RWPE1 (cell line): ENCODE measurements around the gene AZIN2.
A peak's percentile ranks its signal among the peaks of the same experiment; 100 is the strongest.
"Not testable (repeated sequence)": the region's sequence is repeated elsewhere in the genome, so short reads cannot be mapped to it uniquely, and the experiment has no call there.

ENCODE experiments used
- CTCF ChIA-PET: fragments of 350-600 bp; sonication (Branson Sonifier 250); formaldehyde crosslinking; extraction: SDS; loops from one replicate; lab custom pipeline; 2021; lab: Yijun Ruan, JAX
- POLR2A ChIA-PET: fragments of 400-600 bp; formaldehyde crosslinking; extraction: SDS; loops from one replicate; lab custom pipeline; 2020; ENCODE audit warnings: antibody characterized with exemption; ENCODE audit not compliant: low non-redundant PET; lab: Yijun Ruan, JAX
- DNase-seq: peaks from one replicate; pipeline ENCODE4 v3.0.0; 2012; ENCODE audit warnings: low spot score
- H3K27ac ChIP-seq: fragments of 450-650 bp; 2 replicates; pipeline ENCODE4 v1.5.1; 2017
- TF ChIP-seq, protein P1 (sequence below): fragments of 450-650 bp; conservative IDR thresholded peaks from 2 replicates; pipeline ENCODE4 v1.5.1; 2017; ENCODE audit warnings: low read depth, mild to moderate bottlenecking

Gene AZIN2

DNA sequence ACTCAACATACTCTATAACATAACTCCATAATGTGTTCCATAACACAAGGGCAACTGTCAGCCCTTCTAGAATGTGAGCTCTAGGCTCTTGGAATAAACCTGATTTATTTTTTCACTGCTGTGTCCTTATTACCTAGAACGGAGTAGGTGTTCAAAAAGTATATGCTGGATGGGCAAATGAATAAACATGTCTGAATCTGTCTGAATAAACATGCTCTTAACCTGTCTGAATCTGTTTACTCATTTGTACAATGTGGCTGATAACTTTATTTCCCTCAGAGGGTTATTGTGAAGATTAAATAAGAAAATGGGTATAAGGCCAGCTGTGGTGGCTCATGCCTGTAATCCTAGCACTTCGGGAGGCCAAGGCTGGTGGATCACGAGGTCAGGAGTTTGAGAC, 42.3 kb downstream of the AZIN2 start:
- ChIA-PET POLR2A (no interaction called here), CTCF (interaction anchor here (0.6 kb wide), 2 partner anchors 37 to 50 kb away, joined by 3 read pairs; no protein-coding TSS in a partner anchor)
- DNase-seq, result no peak
- H3K27ac ChIP-seq, result no peak overlapping the region
- TF ChIP-seq, protein P1, sequence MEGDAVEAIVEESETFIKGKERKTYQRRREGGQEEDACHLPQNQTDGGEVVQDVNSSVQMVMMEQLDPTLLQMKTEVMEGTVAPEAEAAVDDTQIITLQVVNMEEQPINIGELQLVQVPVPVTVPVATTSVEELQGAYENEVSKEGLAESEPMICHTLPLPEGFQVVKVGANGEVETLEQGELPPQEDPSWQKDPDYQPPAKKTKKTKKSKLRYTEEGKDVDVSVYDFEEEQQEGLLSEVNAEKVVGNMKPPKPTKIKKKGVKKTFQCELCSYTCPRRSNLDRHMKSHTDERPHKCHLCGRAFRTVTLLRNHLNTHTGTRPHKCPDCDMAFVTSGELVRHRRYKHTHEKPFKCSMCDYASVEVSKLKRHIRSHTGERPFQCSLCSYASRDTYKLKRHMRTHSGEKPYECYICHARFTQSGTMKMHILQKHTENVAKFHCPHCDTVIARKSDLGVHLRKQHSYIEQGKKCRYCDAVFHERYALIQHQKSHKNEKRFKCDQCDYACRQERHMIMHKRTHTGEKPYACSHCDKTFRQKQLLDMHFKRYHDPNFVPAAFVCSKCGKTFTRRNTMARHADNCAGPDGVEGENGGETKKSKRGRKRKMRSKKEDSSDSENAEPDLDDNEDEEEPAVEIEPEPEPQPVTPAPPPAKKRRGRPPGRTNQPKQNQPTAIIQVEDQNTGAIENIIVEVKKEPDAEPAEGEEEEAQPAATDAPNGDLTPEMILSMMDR, result no peak

DNA sequence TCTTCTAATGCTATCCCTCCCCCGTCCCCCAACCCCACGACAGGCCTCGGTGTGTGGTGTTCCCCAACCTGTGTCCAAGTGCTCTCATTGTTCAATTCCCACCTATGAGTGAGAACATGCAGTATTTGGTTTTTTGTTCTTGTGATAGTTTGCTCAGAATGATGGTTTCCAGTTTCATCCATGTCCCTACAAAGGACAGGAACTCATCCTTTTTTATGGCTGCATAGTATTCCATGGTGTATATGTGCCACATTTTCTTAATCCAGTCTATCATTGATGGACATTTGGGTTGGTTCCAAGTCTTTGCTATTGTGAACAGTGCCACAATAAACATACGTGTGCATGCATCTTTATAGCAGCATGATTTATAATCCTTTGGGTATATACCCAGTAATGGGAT, 43.7 kb downstream of the AZIN2 start:
- DNase-seq, H3K27ac ChIP-seq, CTCF ChIA-PET: not testable (repeated sequence)
- POLR2A ChIA-PET, result interaction anchor here (0.8 kb wide), 1 partner anchor 57 kb away, joined by 3 read pairs; the partner anchor contains the start of gene TRIM62

DNA sequence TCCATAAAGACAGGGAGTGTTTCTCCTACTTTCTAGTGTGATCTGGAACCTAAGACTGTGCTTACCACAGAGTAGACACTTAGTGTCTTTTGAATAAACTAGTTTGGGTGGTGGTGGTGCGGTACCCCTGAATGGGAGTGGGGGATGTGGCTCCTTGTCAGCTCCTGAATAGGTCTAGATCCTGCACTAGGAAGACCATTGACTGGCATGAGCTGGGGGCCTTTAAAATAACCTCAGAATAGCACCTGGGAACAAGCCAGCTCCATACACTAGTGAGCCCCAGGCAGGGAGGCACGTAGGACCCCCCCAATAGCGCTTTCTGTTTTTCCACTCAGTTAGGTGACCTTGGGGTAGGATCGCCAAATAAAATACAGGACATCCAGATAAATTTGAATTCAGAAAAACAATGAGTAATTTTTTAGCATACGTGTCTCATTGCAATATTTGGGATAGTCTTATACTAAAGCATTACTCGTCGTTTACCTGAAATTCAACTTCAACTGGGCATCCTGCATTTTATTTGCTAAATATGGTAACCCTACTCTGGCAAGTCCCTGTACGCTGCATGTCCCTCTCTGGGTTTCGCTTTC, 45.6 kb downstream of the AZIN2 start:
- no peak for DNase-seq
- CTCF ChIA-PET, result interaction anchor here (0.8 to 2.0 kb wide), 6 partner anchors 11 to 220 kb away, joined by 3 to 8 read pairs (median 5); partner anchors contain the start of gene TRIM62
- TF ChIP-seq, protein P1, result no peak
- peak overlapping the region; percentile 72 for H3K27ac ChIP-seq
- POLR2A ChIA-PET, result interaction anchor here (0.8 kb wide), 1 partner anchor 215 kb away, joined by 3 read pairs; no protein-coding TSS in a partner anchor

DNA sequence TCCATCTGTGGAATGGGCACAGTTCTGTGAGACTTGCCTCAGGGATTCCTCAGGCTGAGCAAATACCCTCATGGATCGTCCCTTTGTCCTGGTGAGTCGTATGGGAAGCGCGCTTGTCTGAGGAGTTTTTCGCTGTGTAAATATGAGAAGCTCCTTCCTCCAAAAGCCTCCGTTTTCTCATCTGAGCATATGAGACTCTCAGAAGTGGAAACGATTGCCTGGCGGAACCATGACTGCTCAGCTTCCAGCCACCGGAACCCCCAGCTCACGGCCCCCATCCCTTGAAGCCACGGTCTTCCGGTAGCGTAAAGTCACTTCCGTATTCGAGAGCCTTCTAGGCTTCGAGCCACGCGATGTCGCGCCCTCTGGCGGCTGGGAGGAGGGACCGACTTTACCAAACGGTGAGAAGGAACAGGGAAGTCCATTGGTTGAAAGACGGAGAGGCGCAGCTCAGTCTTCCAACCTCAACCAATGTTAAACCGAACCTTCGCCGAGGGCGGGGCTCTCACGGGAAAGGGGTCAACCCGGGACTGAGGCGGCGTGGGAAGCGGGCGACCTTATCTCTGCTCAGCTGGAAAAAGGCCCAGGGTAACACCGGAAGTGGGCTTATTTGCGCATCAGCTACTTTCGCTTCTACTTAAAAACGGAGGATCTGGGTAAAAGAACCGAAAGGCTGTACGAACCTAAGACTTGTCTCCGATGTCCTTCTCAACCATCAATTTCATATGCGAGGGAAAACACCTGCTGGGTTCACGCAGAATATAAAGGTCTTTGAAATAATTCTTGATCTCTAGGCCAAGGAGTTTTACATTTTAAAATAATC, 46.3 kb downstream of the AZIN2 start:
- ChIA-PET CTCF (interaction anchor here (0.5 to 2.0 kb wide), 13 partner anchors 10 to 767 kb away, joined by 3 to 8 read pairs (median 4); partner anchors contain the start of gene TRIM62), POLR2A (no interaction called here)
- DNase-seq, result peak; percentile 97
- TF ChIP-seq, protein P1, result peak; percentile 93
- H3K27ac ChIP-seq, result peak overlapping the region; percentile 72

DNA sequence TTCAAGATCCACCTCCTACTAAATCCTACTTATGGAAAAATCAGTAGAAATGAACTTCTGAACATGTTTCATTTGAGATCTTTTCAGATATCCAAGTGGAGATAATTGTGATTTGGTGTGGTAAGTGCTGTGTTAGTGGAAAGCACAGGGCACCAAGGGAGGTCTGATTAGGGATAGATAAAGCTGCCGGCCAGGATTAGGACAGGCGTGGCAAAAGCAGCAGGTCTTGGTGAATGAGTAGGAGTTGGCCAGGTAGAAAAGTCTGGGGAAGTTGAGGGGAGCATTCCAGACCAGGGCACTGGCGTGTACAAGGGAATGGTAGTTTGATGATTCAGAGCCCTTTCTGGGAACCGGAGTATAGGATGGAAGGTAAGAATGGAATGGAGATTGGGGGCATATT, 47.8 kb downstream of the AZIN2 start:
- DNase-seq, result no peak
- ChIA-PET POLR2A (no interaction called here), CTCF (interaction anchor here (0.7 kb wide), 1 partner anchor 469 kb away, joined by 3 read pairs; no protein-coding TSS in a partner anchor)
- H3K27ac ChIP-seq, result no peak overlapping the region
- TF ChIP-seq, protein P1, result no peak

DNA sequence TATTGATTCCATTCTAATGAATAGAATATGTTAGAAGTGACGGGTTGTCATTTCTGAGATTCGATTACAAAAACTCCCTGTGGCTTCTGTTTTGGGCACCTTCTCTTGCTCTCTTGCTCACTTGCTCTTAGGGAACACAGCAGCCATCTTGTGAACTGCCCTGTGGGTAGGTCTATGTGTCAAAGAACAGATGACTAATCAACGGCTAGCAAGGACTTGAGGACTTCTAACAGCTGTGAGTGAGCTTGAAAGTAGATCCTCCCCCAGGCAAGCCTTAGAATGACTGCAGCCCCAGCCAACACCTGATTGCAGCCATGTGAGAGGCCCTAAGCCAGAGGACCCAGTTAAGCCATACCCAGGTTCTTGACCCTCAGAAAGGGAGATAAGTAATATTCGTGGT, 49.3 kb downstream of the AZIN2 start:
- DNase-seq, result peak; percentile 43
- TF ChIP-seq, protein P1, result no peak
- H3K27ac ChIP-seq, result no peak overlapping the region
- ChIA-PET CTCF (no interaction called here), POLR2A (no interaction called here)
